Activated T-helper 17 cell treated with anti-CD3 and anti-CD28 coated beads, Interleukin-2, amount 50 U/mL, for 72 hours (primary cell): ENCODE data around the gene PITPNC1. TPM values are rescaled to one million over a fixed set of nuclear protein-coding genes. Genes with fewer than 3 reads are reported as not detected.
A peak's percentile ranks its signal among the peaks of the same experiment; 100 is the strongest.

Source experiments
- ATAC-seq: fragments of 150-1000 bp; cut with Tn5 transposase; replicated peaks from 2 replicates; pipeline ENCODE4 v1.10.0; 2021; ENCODE audit warnings: mild to moderate bottlenecking, moderate library complexity
- H3K27ac Mint-ChIP-seq: one replicate; pipeline ENCODE4 v1.8.0; 2022; ENCODE audit warnings: mixed read lengths
- H3K27me3 Mint-ChIP-seq: one replicate; pipeline ENCODE4 v1.8.0; 2022; ENCODE audit warnings: mixed read lengths
- H3K36me3 Mint-ChIP-seq: one replicate; pipeline ENCODE4 v1.8.0; 2022; ENCODE audit warnings: low read depth, mild to moderate bottlenecking, mixed read lengths
- H3K4me1 Mint-ChIP-seq: one replicate; pipeline ENCODE4 v1.8.0; 2022; ENCODE audit warnings: mixed read lengths
- H3K4me3 Mint-ChIP-seq: one replicate; pipeline ENCODE4 v1.8.0; 2022; ENCODE audit warnings: mild to moderate bottlenecking, mixed read lengths
- H3K9me3 Mint-ChIP-seq: one replicate; pipeline ENCODE4 v1.8.0; 2022; ENCODE audit warnings: mixed read lengths
- total RNA-seq, 2 donors: library from RNA; stranded (reverse); gene quantifications; one replicate each; pipeline ENCODE4 v1.2.3, GENCODE V29; 2022

PITPNC1 gene
- total RNA-seq, 2 donors from 2014 or later = 43.0 to 45.4 TPM

GRCh38 chr17:67360880-67361279, 16.2 kb upstream of the PITPNC1 start:
- ATAC-seq = no peak
- Mint-ChIP-seq H3K4me3 (peak overlapping the region; percentile 90), H3K4me1 (peaks cover 42% of the 10 kb centered on the region), H3K27ac (peak overlapping the region; percentile 67), H3K9me3 (no peaks in the 10 kb centered on the region), H3K27me3 (no peaks in the 10 kb centered on the region), H3K36me3 (peaks cover 96% of the 10 kb centered on the region)

GRCh38 chr17:67362173-67362572, 14.9 kb upstream of the PITPNC1 start:
- ATAC-seq = no peak
- peak overlapping the region; percentile 90 for H3K4me3 Mint-ChIP-seq
- H3K4me1 Mint-ChIP-seq = peaks cover 42% of the 10 kb centered on the region
- H3K9me3 Mint-ChIP-seq = no peaks in the 10 kb centered on the region
- H3K27me3 Mint-ChIP-seq = no peaks in the 10 kb centered on the region
- peak overlapping the region; percentile 22 for H3K27ac Mint-ChIP-seq
- peaks cover 92% of the 10 kb centered on the region for H3K36me3 Mint-ChIP-seq

- peaks cover 31% of the 10 kb centered on the region for H3K4me1 Mint-ChIP-seq
- H3K36me3 Mint-ChIP-seq = peaks cover 67% of the 10 kb centered on the region
Observed at GRCh38 chr17:67364847-67365737, 12.0 kb upstream of the PITPNC1 start.

GRCh38 chr17:67365738-67366192, 11.3 kb upstream of the PITPNC1 start:
- Mint-ChIP-seq H3K4me1 (peaks cover 24% of the 10 kb centered on the region), H3K27me3 (no peaks in the 10 kb centered on the region), H3K36me3 (peaks cover 60% of the 10 kb centered on the region), H3K9me3 (no peaks in the 10 kb centered on the region), H3K27ac (peak overlapping the region; percentile 94), H3K4me3 (peak overlapping the region; percentile 90)
- peak; percentile 70 for ATAC-seq

More at GRCh38 chr17:67364847-67365737, 12.0 kb upstream of the PITPNC1 start:
- Mint-ChIP-seq H3K27ac (peak overlapping the region; percentile 94), H3K9me3 (no peaks in the 10 kb centered on the region), H3K27me3 (no peaks in the 10 kb centered on the region), H3K4me3 (peak overlapping the region; percentile 90)
- peak; percentile 0 for ATAC-seq

- no peaks in the 10 kb centered on the region for H3K9me3 Mint-ChIP-seq
- peak within 1 kb of the TSS; percentile 90 for H3K4me3 Mint-ChIP-seq
- peaks cover 20% of the 10 kb centered on the region for H3K4me1 Mint-ChIP-seq
- H3K27ac Mint-ChIP-seq = peak within 1 kb of the TSS; percentile 94
- peaks cover 53% of the 10 kb centered on the region for H3K36me3 Mint-ChIP-seq
- H3K27me3 Mint-ChIP-seq = no peaks in the 10 kb centered on the region
- peak; percentile 77 for ATAC-seq
Observed at GRCh38 chr17:67366193-67367157, 10.6 kb upstream of the PITPNC1 start, which contains the start of gene PSMD12. TSS of gene PSMD12 (minus strand) at chr17:67366577. CDS start at chr17:67366519, 58 bp downstream.

- Mint-ChIP-seq H3K4me3 (no peak overlapping the region), H3K9me3 (no peaks in the 10 kb centered on the region), H3K4me1 (peaks cover 6% of the 10 kb centered on the region), H3K36me3 (peaks cover 21% of the 10 kb centered on the region), H3K27ac (peak overlapping the region; percentile 6), H3K27me3 (no peaks in the 10 kb centered on the region)
- ATAC-seq = no peak
Observed at GRCh38 chr17:67369676-67370075, 7.4 kb upstream of the PITPNC1 start.

- H3K27me3 Mint-ChIP-seq = no peaks in the 10 kb centered on the region
- H3K9me3 Mint-ChIP-seq = no peaks in the 10 kb centered on the region
- no peak for ATAC-seq
- no peak overlapping the region for H3K4me3 Mint-ChIP-seq
- H3K4me1 Mint-ChIP-seq = peaks cover 7% of the 10 kb centered on the region
- H3K36me3 Mint-ChIP-seq = no peaks in the 10 kb centered on the region
- H3K27ac Mint-ChIP-seq = no peak overlapping the region
Observed at GRCh38 chr17:67372751-67373150, 4.3 kb upstream of the PITPNC1 start.

GRCh38 chr17:67374329-67375053, 2.6 kb upstream of the PITPNC1 start:
- Mint-ChIP-seq H3K9me3 (no peaks in the 10 kb centered on the region), H3K4me1 (peaks cover 13% of the 10 kb centered on the region), H3K27me3 (no peaks in the 10 kb centered on the region), H3K27ac (peak overlapping the region; percentile 1), H3K36me3 (peaks cover 8% of the 10 kb centered on the region), H3K4me3 (peak overlapping the region; percentile 29)
- peak; percentile 53 for ATAC-seq

- ATAC-seq = no peak
- peak overlapping the region; percentile 83 for H3K4me3 Mint-ChIP-seq
Observed at GRCh38 chr17:67375054-67375427, 2.0 kb upstream of the PITPNC1 start.

GRCh38 chr17:67375716-67376115, 1.4 kb upstream of the PITPNC1 start:
- ATAC-seq = no peak
- Mint-ChIP-seq H3K27me3 (no peaks in the 10 kb centered on the region), H3K9me3 (no peaks in the 10 kb centered on the region), H3K36me3 (peaks cover 15% of the 10 kb centered on the region), H3K27ac (no peak overlapping the region), H3K4me3 (peak overlapping the region; percentile 83), H3K4me1 (peaks cover 19% of the 10 kb centered on the region)

More at GRCh38 chr17:67375054-67375427, 2.0 kb upstream of the PITPNC1 start:
- Mint-ChIP-seq H3K4me1 (peaks cover 19% of the 10 kb centered on the region), H3K27ac (peak overlapping the region; percentile 1), H3K27me3 (no peaks in the 10 kb centered on the region), H3K36me3 (peaks cover 14% of the 10 kb centered on the region), H3K9me3 (no peaks in the 10 kb centered on the region)

- Mint-ChIP-seq H3K4me1 (peaks cover 19% of the 10 kb centered on the region), H3K4me3 (peak overlapping the region; percentile 83), H3K36me3 (peaks cover 15% of the 10 kb centered on the region), H3K27me3 (no peaks in the 10 kb centered on the region), H3K9me3 (no peaks in the 10 kb centered on the region), H3K27ac (peak overlapping the region; percentile 6)
- ATAC-seq = no peak
Observed at GRCh38 chr17:67376415-67376736, 705 bp upstream of the PITPNC1 start.

- Mint-ChIP-seq H3K9me3 (no peaks in the 10 kb centered on the region), H3K4me1 (peaks cover 27% of the 10 kb centered on the region), H3K4me3 (peak overlapping the region; percentile 83), H3K27me3 (no peaks in the 10 kb centered on the region), H3K27ac (peak overlapping the region; percentile 30), H3K36me3 (peaks cover 22% of the 10 kb centered on the region)
- ATAC-seq = peak; percentile 22
Observed at GRCh38 chr17:67377488-67378453, 690 bp downstream of the PITPNC1 start.
